Panc1 (cell line): ENCODE data around the gene EFTUD2. TPM values are rescaled to one million over a fixed set of nuclear protein-coding genes. Genes with fewer than 3 reads are reported as not detected.

Experiments
- ATAC-seq: fragments of 200-7000 bp; cut with Tn5 transposase; 2 replicates; pipeline ENCODE4 v1.9.1; 2020; ENCODE audit warnings: mild to moderate bottlenecking, moderate library complexity
- BruUV-seq: library from RNA; stranded (reverse); fragments of 400-500 nt; replicated peaks from 2 replicates; lab custom pipeline; 2021; lab: Mats Ljungman, UMichigan
- CTCF ChIA-PET: fragments of 300-600 bp; sonication (Branson Sonifier 250); formaldehyde crosslinking; loops from one replicate; lab custom pipeline; 2022; ENCODE audit warnings: antibody characterized with exemption; lab: Charles Lee
- POLR2A ChIA-PET: fragments of 300-600 bp; sonication (Branson Sonifier 250); formaldehyde crosslinking; loops from one replicate; lab custom pipeline; 2022; ENCODE audit warnings: antibody characterized with exemption; lab: Charles Lee
- DNase-seq: peaks from one replicate; pipeline ENCODE4 v3.0.0-alpha.2; 2010; ENCODE audit warnings: low read depth, low spot score
- H3K27ac ChIP-seq: 2 replicates; pipeline ENCODE4 v1.5.1; 2011; ENCODE audit warnings: mild to moderate bottlenecking, low read length, inconsistent platforms
- H3K27me3 ChIP-seq: fragments of 200-500 bp; sonication (Bioruptor generic); 2 replicates; pipeline ENCODE4 v1.6.0; 2014; ENCODE audit warnings: low read length, inconsistent platforms; ENCODE audit not compliant: control insufficient read depth, insufficient read depth
- H3K36me3 ChIP-seq: fragments of 200-500 bp; sonication (Bioruptor generic); 2 replicates; pipeline ENCODE4 v1.5.1; 2014; ENCODE audit warnings: inconsistent platforms, mild to moderate bottlenecking, low read length, moderate library complexity; ENCODE audit not compliant: control insufficient read depth, insufficient read depth
- H3K4me1 ChIP-seq: 2 replicates; pipeline ENCODE4 v1.5.1; 2011; ENCODE audit warnings: inconsistent platforms, mild to moderate bottlenecking, low read length, moderate library complexity; ENCODE audit not compliant: control insufficient read depth, insufficient read depth
- H3K4me3 ChIP-seq, 2 experiments: 2 replicates each; pipeline ENCODE4 v1.5.1; 2011 to 2012; ENCODE audit warnings: low read depth in 2 of 2, low read length in 2 of 2, mild to moderate bottlenecking in 2 of 2, inconsistent platforms in 1 of 2, moderate library complexity in 1 of 2
- H3K9me3 ChIP-seq: fragments of 200-500 bp; sonication (Bioruptor generic); 2 replicates; pipeline ENCODE4 v1.5.1; 2014; ENCODE audit warnings: low read depth, mild to moderate bottlenecking, inconsistent platforms, low read length, moderate library complexity; ENCODE audit not compliant: control insufficient read depth, insufficient read depth
- POLR2AphosphoS5 ChIP-seq: IDR thresholded peaks from 2 replicates; pipeline ENCODE4 v1.6.1; 2012; ENCODE audit warnings: mild to moderate bottlenecking, low read depth, low read length, moderate library complexity
- SIN3A ChIP-seq: IDR thresholded peaks from 2 replicates; pipeline ENCODE4 v1.6.1; 2012; ENCODE audit warnings: low read depth, mild to moderate bottlenecking, low read length, moderate library complexity, borderline replicate concordance; ENCODE audit not compliant: insufficient read depth
- TCF7L2 ChIP-seq: IDR thresholded peaks from 2 replicates; pipeline ENCODE4 v1.6.1; 2011; ENCODE audit warnings: mild to moderate bottlenecking, low read depth, low read length, inconsistent platforms
- in situ Hi-C: cut with HindIII; loops from 2 replicates; pipeline ENCODE4 v1.10.0; 2016; ENCODE audit warnings: low sequenced_read_pairs, low pct_unique_long_range_greater_than_20kb
- intact Hi-C: fragments of 100-400 bp; cut with micrococcal nuclease; formaldehyde crosslinking; loops from one replicate; pipeline ENCODE4 v1.10.0; 2022; ENCODE audit not compliant: unreplicated experiment
- total RNA-seq: library from RNA; stranded (reverse); gene quantifications from one replicate; pipeline ENCODE4 v1.2.1, GENCODE V29; 2021; ENCODE audit not compliant: unreplicated experiment
- TF ChIP-seq, protein P1 (sequence below): fragments of 450-650 bp; IDR thresholded peaks from 2 replicates; pipeline ENCODE4 v1.5.1; 2017; ENCODE audit warnings: mild to moderate bottlenecking
- TF ChIP-seq, protein P2 (sequence below), 2 experiments: IDR thresholded peaks; 2 replicates each; pipeline ENCODE4 v1.6.1; 2011 to 2012; ENCODE audit warnings: low read depth in 2 of 2, control low read depth in 1 of 2, low read length in 1 of 2, mild to moderate bottlenecking in 1 of 2, moderate library complexity in 1 of 2; ENCODE audit not compliant: insufficient read depth in 1 of 2

EFTUD2 gene
- total RNA-seq, 1 experiment from 2014 or later = 98.0 TPM

- intact Hi-C loops (no loop called here), in situ Hi-C loops (no loop called here)
- no peaks in the 10 kb centered on the region for H3K4me1 ChIP-seq
- BruUV-seq = no TSS peak
- no peak overlapping the region for H3K4me3 ChIP-seq
- TF ChIP-seq POLR2AphosphoS5 (no peak), SIN3A (no peak), TCF7L2 (no peak)
- TF ChIP-seq, protein P1, sequence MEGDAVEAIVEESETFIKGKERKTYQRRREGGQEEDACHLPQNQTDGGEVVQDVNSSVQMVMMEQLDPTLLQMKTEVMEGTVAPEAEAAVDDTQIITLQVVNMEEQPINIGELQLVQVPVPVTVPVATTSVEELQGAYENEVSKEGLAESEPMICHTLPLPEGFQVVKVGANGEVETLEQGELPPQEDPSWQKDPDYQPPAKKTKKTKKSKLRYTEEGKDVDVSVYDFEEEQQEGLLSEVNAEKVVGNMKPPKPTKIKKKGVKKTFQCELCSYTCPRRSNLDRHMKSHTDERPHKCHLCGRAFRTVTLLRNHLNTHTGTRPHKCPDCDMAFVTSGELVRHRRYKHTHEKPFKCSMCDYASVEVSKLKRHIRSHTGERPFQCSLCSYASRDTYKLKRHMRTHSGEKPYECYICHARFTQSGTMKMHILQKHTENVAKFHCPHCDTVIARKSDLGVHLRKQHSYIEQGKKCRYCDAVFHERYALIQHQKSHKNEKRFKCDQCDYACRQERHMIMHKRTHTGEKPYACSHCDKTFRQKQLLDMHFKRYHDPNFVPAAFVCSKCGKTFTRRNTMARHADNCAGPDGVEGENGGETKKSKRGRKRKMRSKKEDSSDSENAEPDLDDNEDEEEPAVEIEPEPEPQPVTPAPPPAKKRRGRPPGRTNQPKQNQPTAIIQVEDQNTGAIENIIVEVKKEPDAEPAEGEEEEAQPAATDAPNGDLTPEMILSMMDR = no peak
- TF ChIP-seq, protein P2, sequence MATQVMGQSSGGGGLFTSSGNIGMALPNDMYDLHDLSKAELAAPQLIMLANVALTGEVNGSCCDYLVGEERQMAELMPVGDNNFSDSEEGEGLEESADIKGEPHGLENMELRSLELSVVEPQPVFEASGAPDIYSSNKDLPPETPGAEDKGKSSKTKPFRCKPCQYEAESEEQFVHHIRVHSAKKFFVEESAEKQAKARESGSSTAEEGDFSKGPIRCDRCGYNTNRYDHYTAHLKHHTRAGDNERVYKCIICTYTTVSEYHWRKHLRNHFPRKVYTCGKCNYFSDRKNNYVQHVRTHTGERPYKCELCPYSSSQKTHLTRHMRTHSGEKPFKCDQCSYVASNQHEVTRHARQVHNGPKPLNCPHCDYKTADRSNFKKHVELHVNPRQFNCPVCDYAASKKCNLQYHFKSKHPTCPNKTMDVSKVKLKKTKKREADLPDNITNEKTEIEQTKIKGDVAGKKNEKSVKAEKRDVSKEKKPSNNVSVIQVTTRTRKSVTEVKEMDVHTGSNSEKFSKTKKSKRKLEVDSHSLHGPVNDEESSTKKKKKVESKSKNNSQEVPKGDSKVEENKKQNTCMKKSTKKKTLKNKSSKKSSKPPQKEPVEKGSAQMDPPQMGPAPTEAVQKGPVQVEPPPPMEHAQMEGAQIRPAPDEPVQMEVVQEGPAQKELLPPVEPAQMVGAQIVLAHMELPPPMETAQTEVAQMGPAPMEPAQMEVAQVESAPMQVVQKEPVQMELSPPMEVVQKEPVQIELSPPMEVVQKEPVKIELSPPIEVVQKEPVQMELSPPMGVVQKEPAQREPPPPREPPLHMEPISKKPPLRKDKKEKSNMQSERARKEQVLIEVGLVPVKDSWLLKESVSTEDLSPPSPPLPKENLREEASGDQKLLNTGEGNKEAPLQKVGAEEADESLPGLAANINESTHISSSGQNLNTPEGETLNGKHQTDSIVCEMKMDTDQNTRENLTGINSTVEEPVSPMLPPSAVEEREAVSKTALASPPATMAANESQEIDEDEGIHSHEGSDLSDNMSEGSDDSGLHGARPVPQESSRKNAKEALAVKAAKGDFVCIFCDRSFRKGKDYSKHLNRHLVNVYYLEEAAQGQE (IDR thresholded peaks at IDR 0.05; ENCODE audit: insufficient read depth in 1 of 2, low read depth in 2 of 2, low read length in 1 of 2) = no peak
- DNase-seq = no peak
- POLR2A ChIA-PET = no interaction called here
- no peak for ATAC-seq
- H3K27ac ChIP-seq = no peak overlapping the region
- no peaks in the 10 kb centered on the region for H3K9me3 ChIP-seq
- H3K36me3 ChIP-seq = peaks cover 25% of the 10 kb centered on the region
- H3K27me3 ChIP-seq = no peaks in the 10 kb centered on the region
- CTCF ChIA-PET = no interaction called here
These were observed 19.9 kb downstream of the EFTUD2 start for GRCh38 chr17:44879376-44879775.

GRCh38 chr17:44878627-44879221 is 20.5 kb downstream of the EFTUD2 start:
- ChIA-PET POLR2A (no interaction called here), CTCF (no interaction called here)
- DNase-seq (no peak), ATAC-seq (no peak)
- no peaks in the 10 kb centered on the region for H3K27me3 ChIP-seq
- peaks cover 28% of the 10 kb centered on the region for H3K36me3 ChIP-seq
- TF ChIP-seq POLR2AphosphoS5 (no peak), TCF7L2 (no peak)
- TF ChIP-seq, protein P1 = peak; percentile 64; the same call in 1 of the 2 replicates
- no TSS peak for BruUV-seq
- H3K9me3 ChIP-seq = no peaks in the 10 kb centered on the region
- no peak overlapping the region for H3K4me3 ChIP-seq
- no peak overlapping the region for H3K27ac ChIP-seq
- H3K4me1 ChIP-seq = no peaks in the 10 kb centered on the region
- intact Hi-C loops = no loop called here
- in situ Hi-C loops = no loop called here
